Peyer's patch (tissue), 4 donors: Measurements from ENCODE around the gene ARNT2. TPM values are rescaled to one million over a fixed set of nuclear protein-coding genes. Genes with fewer than 3 reads are reported as not detected.

Experiments
- DNase-seq, 3 donors: peaks; one replicate each; pipeline ENCODE4 v3.0.0-alpha.2; 2017 to 2019
- H3K27ac ChIP-seq, 4 donors: fragments of 200-600 bp; sonication (generic); one replicate each; pipeline ENCODE4 v1.5.1; 2016 to 2019
- H3K27me3 ChIP-seq, 2 donors: fragments of 200-600 bp; sonication (generic); one replicate each; pipeline ENCODE4 v1.5.1; 2019
- H3K36me3 ChIP-seq, 3 donors: fragments of 200-600 bp; sonication (generic); one replicate each; pipeline ENCODE4 v1.5.1; 2016 to 2019
- H3K4me1 ChIP-seq, 4 donors: fragments of 200-600 bp; sonication (generic); one replicate each; pipeline ENCODE4 v1.5.1; 2016 to 2019
- H3K4me3 ChIP-seq, 4 donors: fragments of 200-600 bp; sonication (generic); 1 replicate in 3 of 4; 2 replicates in 1 of 4; pipeline ENCODE4 v1.5.1; 2016 to 2019; ENCODE audit warnings: mild to moderate bottlenecking in 1 of 4
- H3K9me3 ChIP-seq, 4 donors: fragments of 200-600 bp; sonication (generic); one replicate each; pipeline ENCODE4 v1.5.1; 2016 to 2019; ENCODE audit warnings: mild to moderate bottlenecking in 1 of 4
- POLR2A ChIP-seq, 2 donors: fragments of 450-650 bp; IDR thresholded peaks; one replicate each; pipeline ENCODE4 v1.5.1; 2017; ENCODE audit warnings: antibody characterized with exemption in 2 of 2, mild to moderate bottlenecking in 2 of 2, moderate library complexity in 2 of 2
- total RNA-seq, 4 donors: library from RNA; depleted of rRNA; stranded (reverse); fragments of >200 nt; gene quantifications; one replicate each; pipeline ENCODE4 v1.1.0, GENCODE V29; 2016
- TF ChIP-seq, protein P1 (sequence below), 6 experiments: fragments of 450-650 bp in 4 of 6; fragments of 200-600 bp in 2 of 6; sonication (generic) in 1 of 6; IDR thresholded peaks; one replicate each; pipeline ENCODE4 v1.5.1; 2017 to 2019; ENCODE audit warnings: antibody characterized with exemption in 6 of 6, mild to moderate bottlenecking in 3 of 6, moderate library complexity in 1 of 6

ARNT2 gene
- total RNA-seq, 4 donors from 2014 or later = 2.5 to 10.3 (median 4.5) TPM

DNA sequence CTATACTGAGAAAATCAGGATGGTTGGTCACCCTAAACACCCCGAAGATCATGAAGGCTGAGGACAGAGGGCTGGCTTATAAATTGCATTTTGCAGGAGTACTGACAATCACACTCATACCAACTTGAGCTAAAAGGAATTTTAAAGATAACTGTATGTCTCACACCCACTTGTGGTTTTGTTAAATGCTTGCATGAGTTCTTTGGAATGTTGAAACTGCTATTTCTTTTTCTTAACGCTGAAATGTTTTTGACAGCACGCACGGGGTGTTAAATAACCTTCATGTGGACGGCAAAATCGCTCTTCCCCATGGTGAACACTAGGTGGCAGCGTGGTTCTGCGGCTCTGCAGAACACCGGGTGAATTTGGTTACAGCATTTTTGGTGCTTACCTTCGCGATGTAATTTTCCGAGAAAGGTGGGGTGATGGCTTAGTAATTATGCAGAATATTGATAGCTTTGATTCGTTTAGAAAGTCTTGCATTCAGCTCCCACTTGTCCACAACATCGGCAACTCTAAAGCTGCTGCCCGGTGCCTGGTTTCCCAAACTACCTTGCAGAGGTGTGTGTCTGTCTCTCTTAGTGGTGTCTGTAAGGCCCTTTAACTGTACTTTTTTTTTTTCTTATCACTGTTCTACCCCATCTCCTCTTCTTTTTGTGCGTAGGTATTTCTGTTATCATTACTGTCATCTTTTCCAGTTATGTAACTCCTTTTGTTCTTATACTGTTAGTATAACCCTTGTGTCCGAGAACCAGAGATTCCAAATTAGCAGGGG, 51.7 kb downstream of the ARNT2 start:
- no peak overlapping the region for H3K27ac ChIP-seq
- TF ChIP-seq, protein P1, sequence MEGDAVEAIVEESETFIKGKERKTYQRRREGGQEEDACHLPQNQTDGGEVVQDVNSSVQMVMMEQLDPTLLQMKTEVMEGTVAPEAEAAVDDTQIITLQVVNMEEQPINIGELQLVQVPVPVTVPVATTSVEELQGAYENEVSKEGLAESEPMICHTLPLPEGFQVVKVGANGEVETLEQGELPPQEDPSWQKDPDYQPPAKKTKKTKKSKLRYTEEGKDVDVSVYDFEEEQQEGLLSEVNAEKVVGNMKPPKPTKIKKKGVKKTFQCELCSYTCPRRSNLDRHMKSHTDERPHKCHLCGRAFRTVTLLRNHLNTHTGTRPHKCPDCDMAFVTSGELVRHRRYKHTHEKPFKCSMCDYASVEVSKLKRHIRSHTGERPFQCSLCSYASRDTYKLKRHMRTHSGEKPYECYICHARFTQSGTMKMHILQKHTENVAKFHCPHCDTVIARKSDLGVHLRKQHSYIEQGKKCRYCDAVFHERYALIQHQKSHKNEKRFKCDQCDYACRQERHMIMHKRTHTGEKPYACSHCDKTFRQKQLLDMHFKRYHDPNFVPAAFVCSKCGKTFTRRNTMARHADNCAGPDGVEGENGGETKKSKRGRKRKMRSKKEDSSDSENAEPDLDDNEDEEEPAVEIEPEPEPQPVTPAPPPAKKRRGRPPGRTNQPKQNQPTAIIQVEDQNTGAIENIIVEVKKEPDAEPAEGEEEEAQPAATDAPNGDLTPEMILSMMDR (IDR thresholded peaks at IDR 0.05) = peak; percentile 70 to 92 (median 86)
- no peak for TF ChIP-seq POLR2A (IDR thresholded peaks at IDR 0.05)
- peaks cover 0 to 8% (median 0%) of the 10 kb centered on the region in 4 donors for H3K4me1 ChIP-seq
- H3K4me3 ChIP-seq = no peak overlapping the region
- no peaks in the 10 kb centered on the region for H3K27me3 ChIP-seq
- H3K9me3 ChIP-seq = no peaks in the 10 kb centered on the region
- peak in 2 of 3 donors; percentile 31 to 73 for DNase-seq
- no peaks in the 10 kb centered on the region for H3K36me3 ChIP-seq

DNA sequence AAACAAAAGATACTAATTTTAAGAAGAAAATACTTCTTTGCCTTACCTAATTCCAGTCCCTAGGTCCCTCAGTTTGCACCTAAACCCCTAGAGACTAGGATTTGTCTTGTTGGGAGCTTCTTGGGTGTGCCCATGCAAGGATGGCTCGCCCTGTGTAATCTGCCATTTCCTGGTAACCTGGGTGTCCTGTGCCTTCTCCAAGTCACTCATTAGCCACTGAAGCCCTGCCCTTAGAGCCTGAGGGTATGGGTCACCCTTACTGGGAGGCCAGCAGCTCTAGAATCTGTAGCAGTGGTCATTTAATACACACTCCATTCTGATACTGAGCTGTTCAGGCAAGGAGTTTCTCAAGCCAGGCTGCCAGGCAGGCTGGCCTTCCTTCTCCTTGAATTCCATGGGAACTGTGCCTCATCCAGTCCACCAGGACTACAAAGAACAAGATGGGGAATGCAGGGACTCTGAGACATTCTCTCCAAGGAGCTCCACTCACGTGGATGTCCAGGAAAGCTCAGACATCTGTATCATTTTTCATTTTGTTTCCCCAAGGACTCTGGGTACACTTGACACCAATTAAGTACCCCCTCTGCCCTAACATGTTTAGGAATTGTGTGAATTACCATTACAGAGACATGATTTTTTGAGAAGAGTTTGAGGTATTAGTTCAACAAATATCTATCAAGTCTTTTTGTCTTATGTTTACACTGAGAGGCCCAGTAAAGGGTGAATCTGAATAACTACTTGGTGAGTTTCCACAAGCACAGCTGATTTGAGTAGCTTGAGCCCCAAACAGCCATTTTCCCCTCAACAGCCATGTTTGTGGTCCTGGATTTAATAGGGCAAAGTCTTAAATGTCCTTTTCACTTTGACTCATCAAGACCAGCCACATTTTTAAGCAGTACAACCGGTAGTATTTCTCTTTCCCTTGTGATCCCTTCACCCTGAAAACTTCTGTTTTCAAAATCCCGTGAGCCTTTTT, 52.6 kb downstream of the ARNT2 start:
- TF ChIP-seq, protein P1 (IDR thresholded peaks at IDR 0.05) = no peak
- TF ChIP-seq POLR2A (IDR thresholded peaks at IDR 0.05) = no peak
- Histone ChIP-seq H3K4me3 (no peak overlapping the region), H3K9me3 (no peaks in the 10 kb centered on the region), H3K27ac (no peak overlapping the region), H3K36me3 (no peaks in the 10 kb centered on the region), H3K27me3 (no peaks in the 10 kb centered on the region), H3K4me1 (peaks cover 0 to 8% (median 0%) of the 10 kb centered on the region in 4 donors)
- DNase-seq = no peak

DNA sequence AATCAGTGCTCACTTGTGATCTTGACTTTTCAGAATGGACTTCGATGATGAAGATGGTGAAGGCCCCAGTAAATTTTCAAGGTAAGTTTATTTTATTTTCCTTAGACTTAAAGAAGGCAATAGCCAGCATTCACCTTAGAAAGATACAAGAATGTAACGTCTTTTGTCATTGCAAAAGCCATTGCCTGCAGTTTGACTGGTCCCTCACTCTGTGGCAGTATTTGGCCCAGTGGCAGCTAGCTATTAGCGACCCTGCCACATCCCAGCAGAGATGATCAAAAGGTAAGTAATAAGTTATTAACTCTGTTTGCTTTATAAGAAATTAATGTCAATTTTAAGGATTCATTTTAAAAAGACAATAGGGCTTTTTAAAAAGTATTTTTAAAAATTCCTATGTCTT, 53.7 kb downstream of the ARNT2 start:
- Histone ChIP-seq H3K4me3 (no peak overlapping the region), H3K27ac (no peak overlapping the region), H3K9me3 (no peaks in the 10 kb centered on the region), H3K27me3 (no peaks in the 10 kb centered on the region), H3K36me3 (no peaks in the 10 kb centered on the region), H3K4me1 (peaks cover 0 to 8% (median 0%) of the 10 kb centered on the region in 4 donors)
- DNase-seq = no peak
- TF ChIP-seq, protein P1 (IDR thresholded peaks at IDR 0.05) = no peak

DNA sequence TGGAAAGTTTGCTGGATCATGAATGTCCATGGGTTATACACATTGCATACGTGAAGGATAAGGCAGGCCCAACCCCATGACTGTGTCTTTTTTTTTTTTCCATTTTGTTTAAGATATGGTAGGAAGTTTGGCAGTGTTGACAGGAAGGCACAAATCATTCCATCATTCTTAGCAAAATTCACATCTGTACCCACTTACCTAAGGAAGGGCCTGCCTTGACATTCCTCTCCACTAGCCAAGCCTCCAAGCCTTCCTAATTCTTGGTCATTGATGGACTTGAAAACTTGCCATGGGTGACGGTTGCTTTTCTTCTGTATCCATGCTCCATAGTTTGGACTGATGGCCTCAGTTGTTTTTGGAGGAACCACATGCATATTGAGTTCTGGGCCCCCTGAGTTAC, 54.4 kb downstream of the ARNT2 start:
- DNase-seq = no peak
- Histone ChIP-seq H3K27me3 (no peaks in the 10 kb centered on the region), H3K4me1 (peaks cover 0 to 8% (median 0%) of the 10 kb centered on the region in 4 donors), H3K4me3 (no peak overlapping the region), H3K36me3 (no peaks in the 10 kb centered on the region), H3K27ac (no peak overlapping the region), H3K9me3 (no peaks in the 10 kb centered on the region)
- no peak for TF ChIP-seq POLR2A (IDR thresholded peaks at IDR 0.05)
- TF ChIP-seq, protein P1 (IDR thresholded peaks at IDR 0.05) = no peak

DNA sequence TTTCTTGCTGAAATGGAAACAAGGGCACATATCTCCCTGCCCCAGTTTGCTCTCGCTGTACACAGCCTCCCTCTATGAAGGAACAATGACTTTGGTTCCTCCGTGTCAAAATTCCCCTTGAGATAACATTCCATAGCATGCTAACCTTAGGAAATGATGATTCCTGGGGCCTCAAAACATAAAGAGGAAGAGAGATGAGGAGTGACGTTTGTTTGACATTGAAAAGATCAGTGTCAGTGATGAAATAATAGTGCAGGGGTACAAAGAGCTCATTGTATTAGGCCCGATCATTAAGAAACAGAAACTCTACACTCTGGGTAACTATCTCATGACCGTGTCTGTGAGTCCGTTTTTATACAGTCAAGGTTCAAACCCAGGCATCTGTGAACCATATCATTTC, 55.2 kb downstream of the ARNT2 start:
- no peak for TF ChIP-seq POLR2A (IDR thresholded peaks at IDR 0.05)
- TF ChIP-seq, protein P1 (IDR thresholded peaks at IDR 0.05) = no peak
- peaks cover 0 to 8% (median 0%) of the 10 kb centered on the region in 4 donors for H3K4me1 ChIP-seq
- H3K4me3 ChIP-seq = no peak overlapping the region
- H3K36me3 ChIP-seq = no peaks in the 10 kb centered on the region
- no peaks in the 10 kb centered on the region for H3K9me3 ChIP-seq
- no peak for DNase-seq
- H3K27ac ChIP-seq = no peak overlapping the region
- H3K27me3 ChIP-seq = no peaks in the 10 kb centered on the region
